Body of pancreas (tissue), 4 donors: ENCODE measurements around the gene PSD4.

Source experiments
- CTCF ChIP-seq, 7 experiments: fragments of 450-650 bp in 4 of 7; fragments of 200-600 bp in 3 of 7; sonication (generic) in 3 of 7; IDR thresholded peaks; one replicate each; pipeline ENCODE4 v1.5.1; 2016 to 2019; ENCODE audit warnings: antibody characterized with exemption in 7 of 7
- POLR2A ChIP-seq, 3 donors: fragments of 450-650 bp; IDR thresholded peaks; one replicate each; pipeline ENCODE4 v1.6.1; 2016; ENCODE audit warnings: antibody characterized with exemption in 3 of 3, mild to moderate bottlenecking in 2 of 3

- TF ChIP-seq CTCF (IDR thresholded peaks at IDR 0.05) (no peak), POLR2A (IDR thresholded peaks at IDR 0.05) (no peak)
These were observed 62.8 kb downstream of the PSD4 start for GRCh38 chr2:113236367-113237159.
